CD4-positive, alpha-beta memory T cell (primary cell): ENCODE measurements around the gene NAV1. TPM values are rescaled to one million over a fixed set of nuclear protein-coding genes. Genes with fewer than 3 reads are reported as not detected.
A peak's percentile ranks its signal among the peaks of the same experiment; 100 is the strongest.
"Not testable (repeated sequence)": the region's sequence is repeated elsewhere in the genome, so short reads cannot be mapped to it uniquely, and the experiment has no call there.

Experiments used
- CTCF ChIA-PET: fragments of 350-600 bp; sonication (Branson Sonifier 250); formaldehyde crosslinking; loops from one replicate; lab custom pipeline; 2021; ENCODE audit warnings: inconsistent platforms; ENCODE audit not compliant: partially characterized antibody; lab: Charles Lee
- POLR2A ChIA-PET: fragments of 350-600 bp; sonication (Branson Sonifier 250); formaldehyde crosslinking; loops from one replicate; lab custom pipeline; 2021; ENCODE audit not compliant: partially characterized antibody; lab: Charles Lee
- DNase-seq, 5 donors: peaks; one replicate each; pipeline versions ENCODE4 v3.0.0 to v3.0.0-alpha.2; 2020 to 2022; ENCODE audit warnings: mixed read lengths in 1 of 5
- H3K27ac ChIP-seq: one replicate; pipeline ENCODE4 v1.7.0; 2013; ENCODE audit warnings: low read depth, low read length
- H3K27me3 ChIP-seq: 2 replicates; pipeline ENCODE4 v1.7.0; 2013; ENCODE audit warnings: mild to moderate bottlenecking, low read length, moderate library complexity; ENCODE audit not compliant: insufficient read depth
- H3K36me3 ChIP-seq: 2 replicates; pipeline ENCODE4 v1.7.0; 2013; ENCODE audit warnings: mild to moderate bottlenecking, low read length, moderate library complexity; ENCODE audit not compliant: insufficient read depth
- H3K4me1 ChIP-seq: 2 replicates; pipeline ENCODE4 v1.7.0; 2013; ENCODE audit warnings: mild to moderate bottlenecking, low read length, moderate library complexity; ENCODE audit not compliant: insufficient read depth
- H3K4me3 ChIP-seq, 2 donors: one replicate each; pipeline ENCODE4 v1.7.0; 2013; ENCODE audit warnings: low read length in 2 of 2, mild to moderate bottlenecking in 1 of 2
- H3K9me3 ChIP-seq, 2 donors: one replicate each; pipeline ENCODE4 v1.7.0; 2013; ENCODE audit warnings: low read length in 2 of 2, control low read depth in 1 of 2; ENCODE audit not compliant: control insufficient read depth in 1 of 2
- H3K27ac Mint-ChIP-seq, 7 donors: one replicate each; pipeline ENCODE4 v1.8.0; 2020 to 2021; ENCODE audit warnings: mixed read lengths in 7 of 7, mild to moderate bottlenecking in 6 of 7, inconsistent platforms in 3 of 7, moderate library complexity in 3 of 7
- H3K27me3 Mint-ChIP-seq, 2 donors: one replicate each; pipeline ENCODE4 v1.8.0; 2020 to 2021; ENCODE audit warnings: mixed read lengths in 2 of 2
- H3K36me3 Mint-ChIP-seq, 2 donors: one replicate each; pipeline ENCODE4 v1.8.0; 2020 to 2021; ENCODE audit warnings: mixed read lengths in 2 of 2, inconsistent platforms in 1 of 2, mild to moderate bottlenecking in 1 of 2
- H3K4me1 Mint-ChIP-seq, 4 donors: one replicate each; pipeline ENCODE4 v1.8.0; 2020 to 2021; ENCODE audit warnings: mixed read lengths in 4 of 4, mild to moderate bottlenecking in 1 of 4
- H3K4me3 Mint-ChIP-seq, 8 donors: one replicate each; pipeline ENCODE4 v1.8.0; 2020 to 2021; ENCODE audit warnings: mixed read lengths in 8 of 8, mild to moderate bottlenecking in 7 of 8, moderate library complexity in 6 of 8, inconsistent platforms in 3 of 8
- H3K9me3 Mint-ChIP-seq, 8 donors: one replicate each; pipeline ENCODE4 v1.8.0; 2020 to 2021; ENCODE audit warnings: mixed read lengths in 8 of 8, mild to moderate bottlenecking in 5 of 8, inconsistent platforms in 3 of 8, moderate library complexity in 1 of 8
- intact Hi-C: fragments of 100-400 bp; cut with micrococcal nuclease; formaldehyde crosslinking; loops from one replicate; pipeline ENCODE4 v1.15.1; 2023
- polyA plus RNA-seq, 2 donors: library from polyadenylated mRNA; unstranded; fragments of 300-500 nt; fragmentation: Illumina TruSeq; gene quantifications; one replicate each; pipeline ENCODE4 v1.2.3, GENCODE V29; 2021
- total RNA-seq, 2 experiments: library from RNA; stranded (reverse); gene quantifications; one replicate each; pipeline ENCODE4 v1.2.3, GENCODE V29; 2021

NAV1 gene
- total and polyA plus RNA-seq, 4 experiments from 2014 or later, result 0.29 to 4.7 (median 3.7) TPM

DNA sequence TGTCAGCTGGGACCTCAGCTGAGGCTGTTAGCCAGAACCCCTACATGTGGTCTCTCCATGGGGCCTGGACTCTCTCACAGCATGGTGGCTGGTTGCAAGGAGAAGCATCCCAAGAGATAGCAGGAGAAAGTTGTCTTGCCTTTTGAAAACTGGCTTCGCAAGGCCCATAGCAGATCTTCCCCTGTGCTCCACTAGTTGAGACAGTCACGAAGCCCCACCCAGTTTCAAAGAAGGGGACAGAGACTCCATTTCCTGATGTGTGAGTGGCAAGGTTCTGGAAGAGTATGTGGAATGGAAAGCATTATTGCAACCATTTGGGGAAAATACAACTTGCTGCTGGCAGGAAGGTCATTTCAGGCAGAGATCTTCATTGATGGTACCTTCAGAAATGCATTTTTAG lies 24.5 kb upstream of the NAV1 start:
- intact Hi-C loops, result no loop called here
- Mint-ChIP-seq H3K36me3 (peaks cover 1 to 4% of the 10 kb centered on the region in 2 donors), H3K27ac (peak overlapping the region in 1 of 7 donors; percentile 27), H3K9me3 (no peaks in the 10 kb centered on the region), H3K4me3 (no peak overlapping the region), H3K4me1 (peaks cover 6 to 9% (median 7%) of the 10 kb centered on the region in 4 donors), H3K27me3 (no peaks in the 10 kb centered on the region)
- no peak overlapping the region for H3K4me3 ChIP-seq
- H3K36me3 ChIP-seq, result no peaks in the 10 kb centered on the region
- POLR2A ChIA-PET, result no interaction called here
- no peaks in the 10 kb centered on the region for H3K27me3 ChIP-seq
- H3K9me3 ChIP-seq, result no peaks in the 10 kb centered on the region
- no peak for DNase-seq
- H3K4me1 ChIP-seq, result no peaks in the 10 kb centered on the region
- CTCF ChIA-PET, result interaction anchor here (1.2 to 24.2 kb wide), 5 partner anchors 8 to 66 kb away, joined by 3 to 714 read pairs (median 48); no protein-coding TSS in a partner anchor
- H3K27ac ChIP-seq, result no peak overlapping the region

DNA sequence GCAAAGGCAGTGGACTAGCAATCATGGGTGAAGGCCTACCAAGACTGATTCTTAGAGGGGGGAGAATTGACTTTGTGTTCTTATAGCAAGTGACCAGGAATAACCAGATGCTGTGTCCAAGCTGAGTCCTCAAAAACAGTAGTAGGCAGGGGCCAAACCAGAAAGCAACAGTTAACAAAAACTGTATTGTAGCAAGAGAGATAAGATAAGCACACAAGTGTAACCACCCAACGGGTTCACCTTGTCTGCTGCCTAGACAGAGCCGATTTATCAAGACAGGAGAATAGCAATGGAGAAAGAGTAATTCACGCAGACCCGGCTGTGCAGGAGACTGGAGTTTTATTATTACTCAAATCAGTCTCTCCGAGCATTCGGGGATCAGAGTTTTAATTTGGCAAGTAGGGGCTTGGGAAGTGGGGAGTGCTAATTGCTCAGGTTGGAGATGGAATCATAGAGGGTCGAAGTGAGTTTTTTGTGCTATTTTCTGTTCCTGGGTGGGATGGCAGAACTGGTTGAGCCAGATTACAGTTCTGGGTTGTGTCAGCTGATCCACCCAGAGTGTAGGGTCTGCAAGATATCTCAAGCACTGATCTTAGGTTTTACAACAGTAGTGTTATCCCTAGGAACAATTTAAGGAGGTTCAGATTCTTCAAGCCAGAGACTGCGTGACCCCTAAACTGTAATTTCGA lies 23.7 kb upstream of the NAV1 start:
- Histone ChIP-seq H3K27ac (no peak overlapping the region), H3K4me1 (no peaks in the 10 kb centered on the region), H3K9me3 (no peaks in the 10 kb centered on the region), H3K4me3 (no peak overlapping the region), H3K27me3 (no peaks in the 10 kb centered on the region), H3K36me3 (no peaks in the 10 kb centered on the region)
- H3K27ac Mint-ChIP-seq, result peak overlapping the region in 2 of 7 donors; percentile 37 to 38
- no peaks in the 10 kb centered on the region for H3K27me3 Mint-ChIP-seq
- intact Hi-C loops, result no loop called here
- H3K4me3 Mint-ChIP-seq, result no peak overlapping the region
- no peak for DNase-seq
- H3K4me1 Mint-ChIP-seq, result peaks cover 1 to 5% (median 3%) of the 10 kb centered on the region in 4 donors
- H3K9me3 Mint-ChIP-seq, result no peaks in the 10 kb centered on the region
- ChIA-PET CTCF (interaction anchor here (0.7 to 24.2 kb wide), 6 partner anchors 11 to 82 kb away, joined by 3 to 714 read pairs (median 3); no protein-coding TSS in a partner anchor), POLR2A (no interaction called here)
- H3K36me3 Mint-ChIP-seq, result peaks cover 1 to 4% of the 10 kb centered on the region in 2 donors

DNA sequence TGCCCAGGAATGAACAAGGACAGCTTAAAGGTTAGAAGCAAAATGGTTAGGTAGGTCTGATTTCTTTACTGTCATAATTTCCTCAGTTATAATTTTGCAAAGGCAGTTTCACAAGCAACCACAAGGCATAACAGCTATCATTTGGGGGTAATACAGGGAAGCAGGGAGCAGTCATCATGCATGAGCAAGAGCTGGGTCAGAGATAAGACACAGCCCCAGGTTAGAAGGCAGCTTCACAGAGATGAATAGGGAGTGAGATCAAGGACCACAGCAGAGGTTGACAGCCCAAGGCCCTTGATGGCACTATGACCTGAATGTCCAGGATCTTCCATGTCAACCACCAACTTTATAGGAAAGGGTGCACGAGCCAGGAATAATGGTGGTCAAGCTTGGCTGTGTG lies 23.0 kb upstream of the NAV1 start:
- Mint-ChIP-seq H3K27me3 (no peaks in the 10 kb centered on the region), H3K9me3 (no peaks in the 10 kb centered on the region), H3K4me3 (no peak overlapping the region), H3K27ac (no peak overlapping the region), H3K4me1 (peaks cover 1 to 5% (median 3%) of the 10 kb centered on the region in 4 donors), H3K36me3 (peaks cover 4 to 5% of the 10 kb centered on the region in 2 donors)
- intact Hi-C loops, result no loop called here
- H3K27ac ChIP-seq, result no peak overlapping the region
- no peak overlapping the region for H3K4me3 ChIP-seq
- DNase-seq, result no peak
- CTCF ChIA-PET, result interaction anchor here (0.7 to 24.2 kb wide), 4 partner anchors 12 to 83 kb away, joined by 3 to 714 read pairs (median 3); no protein-coding TSS in a partner anchor
- H3K9me3 ChIP-seq, result no peaks in the 10 kb centered on the region
- H3K27me3 ChIP-seq, result no peaks in the 10 kb centered on the region
- POLR2A ChIA-PET, result no interaction called here
- H3K36me3 ChIP-seq, result no peaks in the 10 kb centered on the region
- no peaks in the 10 kb centered on the region for H3K4me1 ChIP-seq

DNA sequence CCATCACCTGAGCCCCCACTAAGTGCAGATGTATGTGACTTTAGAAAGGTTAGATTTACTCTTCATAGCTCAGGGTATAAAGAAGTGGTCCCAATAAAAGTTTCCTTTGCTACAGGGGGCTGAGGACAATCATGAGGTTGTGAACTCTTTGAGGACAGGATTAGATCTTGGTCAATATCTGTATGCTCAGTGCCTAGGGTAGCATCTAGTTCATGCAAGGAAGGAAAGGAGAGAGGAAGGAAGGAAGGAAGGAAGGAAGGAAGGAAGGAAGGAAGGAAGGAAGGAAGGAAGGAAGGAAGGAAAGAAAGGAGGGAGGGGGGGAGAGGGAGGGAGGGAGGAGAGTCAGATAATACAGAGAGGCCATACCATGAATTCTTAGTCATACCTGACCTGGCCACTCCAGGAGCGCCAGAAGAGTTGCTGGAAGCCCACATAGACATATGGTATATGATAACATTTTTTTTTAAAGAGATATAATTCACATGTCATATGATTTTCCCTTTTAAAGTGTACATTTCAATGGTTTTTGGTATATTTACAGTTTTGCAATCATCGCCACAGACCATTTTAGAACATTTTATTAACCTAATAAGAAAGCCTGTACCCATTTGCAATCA lies 22.3 kb upstream of the NAV1 start:
- POLR2A ChIA-PET, result no interaction called here
- H3K36me3 ChIP-seq, result no peaks in the 10 kb centered on the region
- Mint-ChIP-seq H3K36me3 (peaks cover 8 to 9% of the 10 kb centered on the region in 2 donors), H3K9me3 (no peaks in the 10 kb centered on the region), H3K27me3 (no peaks in the 10 kb centered on the region), H3K27ac (peak overlapping the region in 1 of 7 donors; percentile 5), H3K4me3 (no peak overlapping the region), H3K4me1 (peaks cover 1 to 5% (median 3%) of the 10 kb centered on the region in 4 donors)
- H3K27me3 ChIP-seq, result no peaks in the 10 kb centered on the region
- H3K27ac ChIP-seq, result no peak overlapping the region
- H3K9me3 ChIP-seq, result no peaks in the 10 kb centered on the region
- no peak overlapping the region for H3K4me3 ChIP-seq
- intact Hi-C loops, result no loop called here
- H3K4me1 ChIP-seq, result no peaks in the 10 kb centered on the region
- DNase-seq, result no peak
- CTCF ChIA-PET, result interaction anchor here (1.6 to 24.2 kb wide), 2 partner anchors 30 to 83 kb away, joined by 3 to 714 read pairs; no protein-coding TSS in a partner anchor

DNA sequence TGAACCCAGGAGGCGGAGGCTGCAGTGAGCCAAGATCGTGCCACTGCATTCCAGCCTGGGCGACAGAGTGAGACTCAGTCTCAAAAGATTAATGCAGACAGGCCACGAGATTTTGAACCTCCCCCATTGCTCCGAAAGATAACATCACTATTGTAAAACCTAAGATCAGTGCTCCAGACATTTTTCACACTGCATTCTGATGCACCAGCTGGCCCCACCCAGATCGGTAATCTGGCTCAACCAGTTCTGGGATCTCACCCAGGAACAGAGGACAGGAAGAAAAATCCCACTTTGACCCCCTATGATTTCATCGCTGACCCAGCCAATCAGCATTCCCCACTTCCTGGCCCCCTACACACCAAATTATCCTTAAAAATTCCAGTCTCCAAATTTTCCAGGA lies 21.3 kb upstream of the NAV1 start:
- CTCF ChIA-PET, result interaction anchor here (24.2 kb wide), 1 partner anchor 31 kb away, joined by 714 read pairs; no protein-coding TSS in a partner anchor

DNA sequence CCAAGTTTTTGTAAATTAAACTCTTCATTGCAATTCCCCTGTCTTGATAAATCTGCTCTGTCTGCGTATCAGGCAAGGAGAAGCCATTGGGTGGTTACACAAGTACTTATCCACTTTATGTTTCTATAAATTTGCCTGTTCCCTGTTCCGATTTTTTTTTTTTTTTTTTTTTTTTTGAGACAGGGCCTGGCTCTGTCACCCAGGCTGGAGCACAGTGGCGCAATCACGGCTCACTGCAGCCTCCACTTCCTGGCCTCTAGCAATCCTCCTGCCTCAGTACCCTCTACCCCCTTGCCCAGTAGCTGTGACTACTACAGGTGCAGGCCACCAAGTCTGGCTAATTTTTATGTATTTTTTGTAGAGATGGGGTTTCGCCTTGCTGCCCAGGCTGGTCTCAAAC lies 20.9 kb upstream of the NAV1 start:
- Histone ChIP-seq H3K4me1 (no peaks in the 10 kb centered on the region), H3K9me3 (no peaks in the 10 kb centered on the region), H3K36me3 (no peaks in the 10 kb centered on the region), H3K27me3 (no peaks in the 10 kb centered on the region), H3K27ac (no peak overlapping the region), H3K4me3 (no peak overlapping the region)
- ChIA-PET POLR2A (no interaction called here), CTCF (interaction anchor here (24.2 kb wide), 1 partner anchor 32 kb away, joined by 714 read pairs; no protein-coding TSS in a partner anchor)
- Mint-ChIP-seq H3K4me1 (peaks cover under 1 to 2% (median under 1%) of the 10 kb centered on the region in 4 donors), H3K27ac (peak overlapping the region in 2 of 7 donors; percentile 72 to 73), H3K27me3 (no peaks in the 10 kb centered on the region), H3K9me3 (peaks cover 0 to 7% (median 0%) of the 10 kb centered on the region in 8 donors), H3K4me3 (no peak overlapping the region), H3K36me3 (peaks cover 19 to 20% of the 10 kb centered on the region in 2 donors)
- intact Hi-C loops, result no loop called here
- DNase-seq, result no peak

More for the DNA sequence above, 21.3 kb upstream of the NAV1 start:
- Mint-ChIP-seq H3K4me1 (peaks cover 1 to 5% (median 3%) of the 10 kb centered on the region in 4 donors), H3K36me3 (peaks cover 19% of the 10 kb centered on the region in 2 donors), H3K4me3 (no peak overlapping the region), H3K9me3 (peaks cover 0 to 6% (median 0%) of the 10 kb centered on the region in 8 donors), H3K27me3 (no peaks in the 10 kb centered on the region), H3K27ac (peak overlapping the region in 2 of 7 donors; percentile 47 to 72)
- intact Hi-C loops, result no loop called here
- no peaks in the 10 kb centered on the region for H3K27me3 ChIP-seq
- H3K4me1 ChIP-seq, result no peaks in the 10 kb centered on the region
- DNase-seq, result no peak
- no peak overlapping the region for H3K27ac ChIP-seq
- no peaks in the 10 kb centered on the region for H3K9me3 ChIP-seq
- no peak overlapping the region for H3K4me3 ChIP-seq
- H3K36me3 ChIP-seq, result no peaks in the 10 kb centered on the region
- POLR2A ChIA-PET, result no interaction called here

DNA sequence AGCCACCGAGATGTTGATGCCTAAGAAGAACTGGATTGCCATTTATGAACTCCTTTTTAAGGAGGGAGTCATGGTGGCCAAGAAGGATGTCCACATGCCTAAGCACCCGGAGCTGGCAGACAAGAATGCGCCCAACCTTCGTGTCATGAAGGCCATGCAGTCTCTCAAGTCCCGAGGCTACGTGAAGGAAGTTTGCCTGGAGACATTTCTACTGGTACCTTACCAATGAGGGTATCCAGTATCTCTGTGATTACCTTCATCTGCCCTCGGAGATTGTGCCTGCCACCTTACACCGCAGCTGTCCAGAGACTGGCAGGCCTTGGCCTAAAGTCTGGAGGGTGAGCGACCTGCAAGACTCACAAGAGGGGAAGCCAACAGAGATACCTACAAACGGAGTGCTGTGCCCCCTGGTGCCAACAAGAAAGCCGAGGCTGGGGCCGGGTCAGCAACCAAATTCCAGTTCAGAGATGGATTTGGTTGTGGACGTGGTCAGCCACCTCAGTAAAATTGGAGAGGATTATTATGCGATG lies 18.8 kb upstream of the NAV1 start:
- H3K4me3 Mint-ChIP-seq, H3K36me3 ChIP-seq, H3K4me3 ChIP-seq, H3K4me1 ChIP-seq, H3K4me1 Mint-ChIP-seq, H3K9me3 Mint-ChIP-seq, H3K27me3 ChIP-seq, H3K27ac Mint-ChIP-seq, DNase-seq, H3K27me3 Mint-ChIP-seq, H3K27ac ChIP-seq, intact Hi-C loops, H3K9me3 ChIP-seq, POLR2A ChIA-PET: not testable (repeated sequence)
- CTCF ChIA-PET, result interaction anchor here (24.2 kb wide), 1 partner anchor 34 kb away, joined by 714 read pairs; no protein-coding TSS in a partner anchor
- H3K36me3 Mint-ChIP-seq, result peaks cover 20 to 22% of the 10 kb centered on the region in 2 donors
